HEK293 (cell line): ENCODE results near the gene PSTPIP1.

Source experiments
- CTCF ChIA-PET: fragments of 350-600 bp; formaldehyde crosslinking; extraction: SDS; loops from one replicate; lab custom pipeline; 2021; ENCODE audit warnings: antibody characterized with exemption; lab: Yijun Ruan, JAX
- POLR2A ChIA-PET: fragments of 300-600 bp; formaldehyde crosslinking; extraction: SDS; loops from one replicate; lab custom pipeline; 2020; ENCODE audit warnings: antibody characterized with exemption, inconsistent platforms; lab: Yijun Ruan, JAX
- H3K27ac ChIP-seq: fragments of 200-500 bp; sonication (Bioruptor generic); 2 replicates; pipeline ENCODE4 v1.5.1; 2014; ENCODE audit warnings: low read depth, low read length, control low read depth, inconsistent platforms; ENCODE audit errors: extremely low read depth
- H3K36me3 ChIP-seq, 2 experiments: fragments of 200-500 bp in 1 of 2; sonication (Bioruptor generic) in 1 of 2; 1 replicate in 1 of 2; 2 replicates in 1 of 2; pipeline ENCODE4 v1.5.1; 2014 to 2017; ENCODE audit warnings: inconsistent platforms in 2 of 2, low read length in 2 of 2; ENCODE audit not compliant: control insufficient read depth in 2 of 2, insufficient read depth in 1 of 2
- H3K4me1 ChIP-seq: fragments of 200-500 bp; sonication (Bioruptor generic); 2 replicates; pipeline ENCODE4 v1.5.1; 2014; ENCODE audit warnings: mild to moderate bottlenecking, low read length, inconsistent platforms; ENCODE audit not compliant: control insufficient read depth, insufficient read depth
- H3K4me3 ChIP-seq: 2 replicates; pipeline ENCODE4 v1.5.1; 2011; ENCODE audit warnings: low read depth, mild to moderate bottlenecking, control low read depth, low read length, moderate library complexity
- H3K9me3 ChIP-seq: fragments of 200-500 bp; sonication (Bioruptor generic); 2 replicates; pipeline ENCODE4 v1.5.1; 2014; ENCODE audit warnings: low read depth, low read length, inconsistent platforms; ENCODE audit not compliant: control insufficient read depth, insufficient read depth
- EGR2 ChIP-seq: fragments of 450-650 bp; formaldehyde crosslinking; IDR thresholded peaks from 2 replicates; pipeline ENCODE4 v1.5.1; 2016; ENCODE audit warnings: low read depth, missing biosample characterization, missing genetic modification characterization
- FEZF1 ChIP-seq: fragments of 450-650 bp; formaldehyde crosslinking; IDR thresholded peaks from 2 replicates; pipeline ENCODE4 v1.5.1; 2016; ENCODE audit warnings: missing biosample characterization, missing genetic modification characterization
- GFI1B ChIP-seq: fragments of 450-650 bp; formaldehyde crosslinking; IDR thresholded peaks from 2 replicates; pipeline ENCODE4 v1.5.1; 2016; ENCODE audit warnings: missing biosample characterization, missing genetic modification characterization
- MYNN ChIP-seq: fragments of 450-650 bp; formaldehyde crosslinking; IDR thresholded peaks from 2 replicates; pipeline ENCODE4 v1.5.1; 2016; ENCODE audit warnings: missing biosample characterization, missing genetic modification characterization, borderline replicate concordance
- ZNF175 ChIP-seq: fragments of 450-650 bp; formaldehyde crosslinking; IDR thresholded peaks from 2 replicates; pipeline ENCODE4 v1.5.1; 2016; ENCODE audit warnings: missing biosample characterization, missing genetic modification characterization
- ZNF19 ChIP-seq: fragments of 450-650 bp; formaldehyde crosslinking; IDR thresholded peaks from 2 replicates; pipeline ENCODE4; 2016; ENCODE audit warnings: missing biosample characterization, missing genetic modification characterization, low read depth
- ZNF223 ChIP-seq: fragments of 450-650 bp; formaldehyde crosslinking; IDR thresholded peaks from 2 replicates; pipeline ENCODE4 v1.5.1; 2016; ENCODE audit warnings: missing biosample characterization, missing genetic modification characterization
- ZNF341 ChIP-seq: fragments of 450-650 bp; formaldehyde crosslinking; IDR thresholded peaks from 2 replicates; pipeline ENCODE4; 2016; ENCODE audit warnings: low read depth, missing biosample characterization, missing genetic modification characterization
- ZNF366 ChIP-seq: fragments of 450-650 bp; formaldehyde crosslinking; conservative IDR thresholded peaks from 2 replicates; pipeline ENCODE4 v1.5.1; 2016; ENCODE audit warnings: missing biosample characterization, missing genetic modification characterization
- ZNF48 ChIP-seq: fragments of 450-650 bp; formaldehyde crosslinking; IDR thresholded peaks from 2 replicates; pipeline ENCODE4 v1.5.1; 2016; ENCODE audit warnings: missing biosample characterization, missing genetic modification characterization
- ZNF558 ChIP-seq: fragments of 450-650 bp; formaldehyde crosslinking; IDR thresholded peaks from 2 replicates; pipeline ENCODE4 v1.5.1; 2016; ENCODE audit warnings: missing biosample characterization, missing genetic modification characterization
- ZNF571 ChIP-seq: fragments of 450-650 bp; formaldehyde crosslinking; IDR thresholded peaks from 2 replicates; pipeline ENCODE4 v1.5.0; 2017; ENCODE audit warnings: missing biosample characterization, missing genetic modification characterization
- ZNF664 ChIP-seq: fragments of 450-650 bp; formaldehyde crosslinking; IDR thresholded peaks from 2 replicates; pipeline ENCODE4 v1.5.1; 2016; ENCODE audit warnings: missing biosample characterization, missing genetic modification characterization
- TF ChIP-seq, protein P1 (sequence below): fragments of 450-650 bp; formaldehyde crosslinking; IDR thresholded peaks from 2 replicates; pipeline ENCODE4 v1.5.1; 2016; ENCODE audit warnings: missing biosample characterization, missing genetic modification characterization
- TF ChIP-seq, protein P2 (sequence below): fragments of 450-650 bp; formaldehyde crosslinking; IDR thresholded peaks from 2 replicates; pipeline ENCODE4 v1.5.1; 2016; ENCODE audit warnings: missing biosample characterization, missing genetic modification characterization
- TF ChIP-seq, protein P3 (sequence below): fragments of 450-650 bp; formaldehyde crosslinking; conservative IDR thresholded peaks from 2 replicates; pipeline ENCODE4 v1.5.1; 2016; ENCODE audit warnings: low read depth, missing biosample characterization, missing genetic modification characterization
- TF ChIP-seq, protein P4 (sequence below): fragments of 450-650 bp; formaldehyde crosslinking; IDR thresholded peaks from 2 replicates; pipeline ENCODE4 v1.5.1; 2017; ENCODE audit warnings: missing biosample characterization, missing genetic modification characterization
- TF ChIP-seq, protein P5 (sequence below): fragments of 450-650 bp; formaldehyde crosslinking; IDR thresholded peaks from 2 replicates; pipeline ENCODE4 v1.5.1; 2016; ENCODE audit warnings: missing biosample characterization, missing genetic modification characterization
- TF ChIP-seq, protein P6 (sequence below): fragments of 450-650 bp; formaldehyde crosslinking; IDR thresholded peaks from 2 replicates; pipeline ENCODE4 v1.5.1; 2016; ENCODE audit warnings: missing biosample characterization, missing genetic modification characterization

Gene PSTPIP1

DNA sequence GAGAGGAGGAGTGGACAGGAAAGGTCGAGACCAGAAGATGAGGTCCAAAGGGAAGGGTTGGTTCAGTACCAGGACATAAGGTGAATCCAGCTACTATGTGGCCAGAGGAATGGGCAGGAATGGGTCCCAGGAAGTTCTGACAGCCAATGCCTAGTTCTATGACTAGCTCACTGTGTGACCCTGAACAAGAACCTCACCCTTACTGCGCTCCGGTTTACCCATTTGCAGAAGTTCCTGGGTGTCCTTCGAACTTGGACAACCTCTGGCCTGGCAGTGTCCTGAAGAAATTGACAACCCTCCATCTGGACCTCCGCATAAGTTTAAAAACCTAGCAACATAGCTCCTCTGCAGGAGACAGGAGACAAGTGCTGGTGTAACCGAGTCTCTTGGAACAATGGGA lies 12.2 kb upstream of the PSTPIP1 start:
- CTCF ChIA-PET = interaction anchor here (0.7 kb wide), 1 partner anchor 9 kb away, joined by 4 read pairs; no protein-coding TSS in a partner anchor

More for the DNA sequence above, 12.2 kb upstream of the PSTPIP1 start:
- no peak overlapping the region for H3K27ac ChIP-seq
- no peaks in the 10 kb centered on the region for H3K36me3 ChIP-seq
- POLR2A ChIA-PET = no interaction called here
- H3K4me1 ChIP-seq = no peaks in the 10 kb centered on the region
- TF ChIP-seq MYNN (no peak), ZNF175 (tag by site-specific recombination) (no peak), FEZF1 (no peak), ZNF558 (no peak), ZNF341 (tag by site-specific recombination) (no peak), ZNF366 (tag by site-specific recombination) (no peak), ZNF19 (tag by site-specific recombination) (no peak), ZNF571 (tag by site-specific recombination) (no peak), ZNF223 (tag by site-specific recombination) (no peak), EGR2 (tag by site-specific recombination) (no peak), ZNF48 (tag by site-specific recombination) (no peak), GFI1B (tag by site-specific recombination) (no peak), ZNF664 (no peak)
- TF ChIP-seq, protein P1, sequence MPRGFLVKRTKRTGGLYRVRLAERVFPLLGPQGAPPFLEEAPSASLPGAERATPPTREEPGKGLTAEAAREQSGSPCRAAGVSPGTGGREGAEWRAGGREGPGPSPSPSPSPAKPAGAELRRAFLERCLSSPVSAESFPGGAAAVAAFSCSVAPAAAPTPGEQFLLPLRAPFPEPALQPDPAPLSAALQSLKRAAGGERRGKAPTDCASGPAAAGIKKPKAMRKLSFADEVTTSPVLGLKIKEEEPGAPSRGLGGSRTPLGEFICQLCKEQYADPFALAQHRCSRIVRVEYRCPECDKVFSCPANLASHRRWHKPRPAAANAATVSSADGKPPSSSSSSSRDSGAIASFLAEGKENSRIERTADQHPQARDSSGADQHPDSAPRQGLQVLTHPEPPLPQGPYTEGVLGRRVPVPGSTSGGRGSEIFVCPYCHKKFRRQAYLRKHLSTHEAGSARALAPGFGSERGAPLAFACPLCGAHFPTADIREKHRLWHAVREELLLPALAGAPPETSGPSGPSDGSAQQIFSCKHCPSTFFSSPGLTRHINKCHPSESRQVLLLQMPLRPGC (tag by site-specific recombination) = no peak
- TF ChIP-seq, protein P2, sequence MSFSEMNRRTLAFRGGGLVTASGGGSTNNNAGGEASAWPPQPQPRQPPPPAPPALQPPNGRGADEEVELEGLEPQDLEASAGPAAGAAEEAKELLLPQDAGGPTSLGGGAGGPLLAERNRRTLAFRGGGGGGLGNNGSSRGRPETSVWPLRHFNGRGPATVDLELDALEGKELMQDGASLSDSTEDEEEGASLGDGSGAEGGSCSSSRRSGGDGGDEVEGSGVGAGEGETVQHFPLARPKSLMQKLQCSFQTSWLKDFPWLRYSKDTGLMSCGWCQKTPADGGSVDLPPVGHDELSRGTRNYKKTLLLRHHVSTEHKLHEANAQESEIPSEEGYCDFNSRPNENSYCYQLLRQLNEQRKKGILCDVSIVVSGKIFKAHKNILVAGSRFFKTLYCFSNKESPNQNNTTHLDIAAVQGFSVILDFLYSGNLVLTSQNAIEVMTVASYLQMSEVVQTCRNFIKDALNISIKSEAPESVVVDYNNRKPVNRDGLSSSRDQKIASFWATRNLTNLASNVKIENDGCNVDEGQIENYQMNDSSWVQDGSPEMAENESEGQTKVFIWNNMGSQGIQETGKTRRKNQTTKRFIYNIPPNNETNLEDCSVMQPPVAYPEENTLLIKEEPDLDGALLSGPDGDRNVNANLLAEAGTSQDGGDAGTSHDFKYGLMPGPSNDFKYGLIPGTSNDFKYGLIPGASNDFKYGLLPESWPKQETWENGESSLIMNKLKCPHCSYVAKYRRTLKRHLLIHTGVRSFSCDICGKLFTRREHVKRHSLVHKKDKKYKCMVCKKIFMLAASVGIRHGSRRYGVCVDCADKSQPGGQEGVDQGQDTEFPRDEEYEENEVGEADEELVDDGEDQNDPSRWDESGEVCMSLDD (tag by site-specific recombination) = no peak
- TF ChIP-seq, protein P3, sequence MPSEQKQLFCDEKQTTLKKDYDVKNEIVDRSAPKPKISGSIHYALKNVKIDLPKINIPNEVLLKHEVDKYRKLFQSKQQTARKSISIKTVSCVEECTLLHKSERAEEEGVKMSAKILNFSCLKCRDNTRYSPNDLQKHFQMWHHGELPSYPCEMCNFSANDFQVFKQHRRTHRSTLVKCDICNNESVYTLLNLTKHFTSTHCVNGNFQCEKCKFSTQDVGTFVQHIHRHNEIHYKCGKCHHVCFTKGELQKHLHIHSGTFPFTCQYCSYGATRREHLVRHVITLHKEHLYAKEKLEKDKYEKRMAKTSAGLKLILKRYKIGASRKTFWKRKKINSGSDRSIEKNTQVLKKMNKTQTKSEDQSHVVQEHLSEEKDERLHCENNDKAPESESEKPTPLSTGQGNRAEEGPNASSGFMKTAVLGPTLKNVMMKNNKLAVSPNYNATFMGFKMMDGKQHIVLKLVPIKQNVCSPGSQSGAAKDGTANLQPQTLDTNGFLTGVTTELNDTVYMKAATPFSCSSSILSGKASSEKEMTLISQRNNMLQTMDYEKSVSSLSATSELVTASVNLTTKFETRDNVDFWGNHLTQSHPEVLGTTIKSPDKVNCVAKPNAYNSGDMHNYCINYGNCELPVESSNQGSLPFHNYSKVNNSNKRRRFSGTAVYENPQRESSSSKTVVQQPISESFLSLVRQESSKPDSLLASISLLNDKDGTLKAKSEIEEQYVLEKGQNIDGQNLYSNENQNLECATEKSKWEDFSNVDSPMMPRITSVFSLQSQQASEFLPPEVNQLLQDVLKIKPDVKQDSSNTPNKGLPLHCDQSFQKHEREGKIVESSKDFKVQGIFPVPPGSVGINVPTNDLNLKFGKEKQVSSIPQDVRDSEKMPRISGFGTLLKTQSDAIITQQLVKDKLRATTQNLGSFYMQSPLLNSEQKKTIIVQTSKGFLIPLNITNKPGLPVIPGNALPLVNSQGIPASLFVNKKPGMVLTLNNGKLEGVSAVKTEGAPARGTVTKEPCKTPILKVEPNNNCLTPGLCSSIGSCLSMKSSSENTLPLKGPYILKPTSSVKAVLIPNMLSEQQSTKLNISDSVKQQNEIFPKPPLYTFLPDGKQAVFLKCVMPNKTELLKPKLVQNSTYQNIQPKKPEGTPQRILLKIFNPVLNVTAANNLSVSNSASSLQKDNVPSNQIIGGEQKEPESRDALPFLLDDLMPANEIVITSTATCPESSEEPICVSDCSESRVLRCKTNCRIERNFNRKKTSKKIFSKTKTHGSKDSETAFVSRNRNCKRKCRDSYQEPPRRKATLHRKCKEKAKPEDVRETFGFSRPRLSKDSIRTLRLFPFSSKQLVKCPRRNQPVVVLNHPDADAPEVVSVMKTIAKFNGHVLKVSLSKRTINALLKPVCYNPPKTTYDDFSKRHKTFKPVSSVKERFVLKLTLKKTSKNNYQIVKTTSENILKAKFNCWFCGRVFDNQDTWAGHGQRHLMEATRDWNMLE (tag by site-specific recombination) = no peak
- TF ChIP-seq, protein P4, sequence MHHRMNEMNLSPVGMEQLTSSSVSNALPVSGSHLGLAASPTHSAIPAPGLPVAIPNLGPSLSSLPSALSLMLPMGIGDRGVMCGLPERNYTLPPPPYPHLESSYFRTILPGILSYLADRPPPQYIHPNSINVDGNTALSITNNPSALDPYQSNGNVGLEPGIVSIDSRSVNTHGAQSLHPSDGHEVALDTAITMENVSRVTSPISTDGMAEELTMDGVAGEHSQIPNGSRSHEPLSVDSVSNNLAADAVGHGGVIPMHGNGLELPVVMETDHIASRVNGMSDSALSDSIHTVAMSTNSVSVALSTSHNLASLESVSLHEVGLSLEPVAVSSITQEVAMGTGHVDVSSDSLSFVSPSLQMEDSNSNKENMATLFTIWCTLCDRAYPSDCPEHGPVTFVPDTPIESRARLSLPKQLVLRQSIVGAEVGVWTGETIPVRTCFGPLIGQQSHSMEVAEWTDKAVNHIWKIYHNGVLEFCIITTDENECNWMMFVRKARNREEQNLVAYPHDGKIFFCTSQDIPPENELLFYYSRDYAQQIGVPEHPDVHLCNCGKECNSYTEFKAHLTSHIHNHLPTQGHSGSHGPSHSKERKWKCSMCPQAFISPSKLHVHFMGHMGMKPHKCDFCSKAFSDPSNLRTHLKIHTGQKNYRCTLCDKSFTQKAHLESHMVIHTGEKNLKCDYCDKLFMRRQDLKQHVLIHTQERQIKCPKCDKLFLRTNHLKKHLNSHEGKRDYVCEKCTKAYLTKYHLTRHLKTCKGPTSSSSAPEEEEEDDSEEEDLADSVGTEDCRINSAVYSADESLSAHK = no peak
- TF ChIP-seq, protein P5, sequence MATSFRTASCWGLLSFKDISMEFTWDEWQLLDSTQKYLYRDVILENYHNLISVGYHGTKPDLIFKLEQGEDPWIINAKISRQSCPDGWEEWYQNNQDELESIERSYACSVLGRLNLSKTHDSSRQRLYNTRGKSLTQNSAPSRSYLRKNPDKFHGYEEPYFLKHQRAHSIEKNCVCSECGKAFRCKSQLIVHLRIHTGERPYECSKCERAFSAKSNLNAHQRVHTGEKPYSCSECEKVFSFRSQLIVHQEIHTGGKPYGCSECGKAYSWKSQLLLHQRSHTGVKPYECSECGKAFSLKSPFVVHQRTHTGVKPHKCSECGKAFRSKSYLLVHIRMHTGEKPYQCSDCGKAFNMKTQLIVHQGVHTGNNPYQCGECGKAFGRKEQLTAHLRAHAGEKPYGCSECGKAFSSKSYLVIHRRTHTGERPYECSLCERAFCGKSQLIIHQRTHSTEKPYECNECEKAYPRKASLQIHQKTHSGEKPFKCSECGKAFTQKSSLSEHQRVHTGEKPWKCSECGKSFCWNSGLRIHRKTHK = no peak
- TF ChIP-seq, protein P6, sequence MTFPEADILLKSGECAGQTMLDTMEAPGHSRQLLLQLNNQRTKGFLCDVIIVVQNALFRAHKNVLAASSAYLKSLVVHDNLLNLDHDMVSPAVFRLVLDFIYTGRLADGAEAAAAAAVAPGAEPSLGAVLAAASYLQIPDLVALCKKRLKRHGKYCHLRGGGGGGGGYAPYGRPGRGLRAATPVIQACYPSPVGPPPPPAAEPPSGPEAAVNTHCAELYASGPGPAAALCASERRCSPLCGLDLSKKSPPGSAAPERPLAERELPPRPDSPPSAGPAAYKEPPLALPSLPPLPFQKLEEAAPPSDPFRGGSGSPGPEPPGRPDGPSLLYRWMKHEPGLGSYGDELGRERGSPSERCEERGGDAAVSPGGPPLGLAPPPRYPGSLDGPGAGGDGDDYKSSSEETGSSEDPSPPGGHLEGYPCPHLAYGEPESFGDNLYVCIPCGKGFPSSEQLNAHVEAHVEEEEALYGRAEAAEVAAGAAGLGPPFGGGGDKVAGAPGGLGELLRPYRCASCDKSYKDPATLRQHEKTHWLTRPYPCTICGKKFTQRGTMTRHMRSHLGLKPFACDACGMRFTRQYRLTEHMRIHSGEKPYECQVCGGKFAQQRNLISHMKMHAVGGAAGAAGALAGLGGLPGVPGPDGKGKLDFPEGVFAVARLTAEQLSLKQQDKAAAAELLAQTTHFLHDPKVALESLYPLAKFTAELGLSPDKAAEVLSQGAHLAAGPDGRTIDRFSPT = no peak
- H3K9me3 ChIP-seq = no peaks in the 10 kb centered on the region
- H3K4me3 ChIP-seq = no peak overlapping the region
